Measurements from ENCODE around the gene RNU6-9.

The RNU6-9 gene

DNA sequence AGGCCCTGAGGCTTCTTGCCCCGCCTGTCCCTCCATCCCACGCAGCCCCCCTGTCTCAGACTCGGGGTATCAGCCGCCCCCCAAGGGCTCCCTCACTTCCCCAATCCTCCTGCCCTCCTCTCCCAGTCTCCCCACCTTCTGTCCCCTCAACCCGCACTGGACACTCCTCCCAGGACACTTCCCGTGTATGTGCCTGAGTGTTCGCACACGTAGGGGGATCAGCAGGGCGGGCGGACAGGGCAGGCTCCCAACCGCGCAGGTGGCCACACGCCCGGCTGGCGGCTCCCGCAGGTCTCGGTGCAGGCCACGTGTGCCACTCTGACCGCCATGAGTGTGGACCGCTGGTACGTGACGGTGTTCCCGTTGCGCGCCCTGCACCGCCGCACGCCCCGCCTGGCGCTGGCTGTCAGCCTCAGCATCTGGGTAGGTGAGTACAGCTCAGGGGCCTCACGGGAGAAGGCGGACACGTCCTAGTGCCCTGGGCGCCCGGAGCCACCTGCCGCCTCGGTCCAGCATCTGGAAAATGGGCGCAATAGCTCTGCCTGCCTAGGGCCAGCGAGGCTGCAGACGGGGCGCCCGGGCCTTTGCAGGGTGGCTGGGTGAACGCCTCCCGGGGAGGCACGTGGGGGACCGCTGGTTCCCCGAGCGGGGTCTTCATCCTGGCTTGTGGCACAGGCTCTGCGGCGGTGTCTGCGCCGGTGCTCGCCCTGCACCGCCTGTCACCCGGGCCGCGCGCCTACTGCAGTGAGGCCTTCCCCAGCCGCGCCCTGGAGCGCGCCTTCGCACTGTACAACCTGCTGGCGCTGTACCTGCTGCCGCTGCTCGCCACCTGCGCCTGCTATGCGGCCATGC, 26.1 kb downstream of the RNU6-9 start:
- DNase-seq = no peak

DNA sequence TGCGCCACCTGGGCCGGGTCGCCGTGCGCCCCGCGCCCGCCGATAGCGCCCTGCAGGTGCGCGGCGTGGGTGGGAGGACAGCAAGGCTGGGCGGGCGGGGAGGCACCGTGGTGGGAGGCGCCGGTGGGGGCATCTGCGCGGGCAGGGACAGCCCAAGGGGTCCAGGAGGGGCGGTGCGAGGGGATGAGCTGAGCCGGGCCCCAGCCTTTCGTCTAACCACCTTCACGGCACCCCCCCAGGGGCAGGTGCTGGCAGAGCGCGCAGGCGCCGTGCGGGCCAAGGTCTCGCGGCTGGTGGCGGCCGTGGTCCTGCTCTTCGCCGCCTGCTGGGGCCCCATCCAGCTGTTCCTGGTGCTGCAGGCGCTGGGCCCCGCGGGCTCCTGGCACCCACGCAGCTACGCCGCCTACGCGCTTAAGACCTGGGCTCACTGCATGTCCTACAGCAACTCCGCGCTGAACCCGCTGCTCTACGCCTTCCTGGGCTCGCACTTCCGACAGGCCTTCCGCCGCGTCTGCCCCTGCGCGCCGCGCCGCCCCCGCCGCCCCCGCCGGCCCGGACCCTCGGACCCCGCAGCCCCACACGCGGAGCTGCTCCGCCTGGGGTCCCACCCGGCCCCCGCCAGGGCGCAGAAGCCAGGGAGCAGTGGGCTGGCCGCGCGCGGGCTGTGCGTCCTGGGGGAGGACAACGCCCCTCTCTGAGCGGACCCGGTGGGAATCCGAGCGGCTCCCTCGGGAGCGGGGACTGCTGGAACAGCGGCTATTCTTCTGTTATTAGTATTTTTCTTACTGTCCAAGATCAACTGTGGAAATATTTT, 27.0 kb downstream of the RNU6-9 start:
- DNase-seq = peak; percentile 44

- no peak for DNase-seq
Measured at GRCh38 chr19:924553-925086, 31.3 kb downstream of the RNU6-9 start.

GRCh38 chr19:925087-925525, 31.8 kb downstream of the RNU6-9 start:
- peak; percentile 84 for DNase-seq

- DNase-seq = peak; percentile 84
Measured at GRCh38 chr19:925526-926322, 32.4 kb downstream of the RNU6-9 start, which contains the start of gene ARID3A. Gene ARID3A (plus strand): TSS chr19:926035. CDS start chr19:929529, 3,494 bp downstream.

GRCh38 chr19:926323-926588, 33.0 kb downstream of the RNU6-9 start:
- no peak for DNase-seq

- peak; percentile 86 for DNase-seq
Measured at GRCh38 chr19:926589-927350, 33.5 kb downstream of the RNU6-9 start.

DNA sequence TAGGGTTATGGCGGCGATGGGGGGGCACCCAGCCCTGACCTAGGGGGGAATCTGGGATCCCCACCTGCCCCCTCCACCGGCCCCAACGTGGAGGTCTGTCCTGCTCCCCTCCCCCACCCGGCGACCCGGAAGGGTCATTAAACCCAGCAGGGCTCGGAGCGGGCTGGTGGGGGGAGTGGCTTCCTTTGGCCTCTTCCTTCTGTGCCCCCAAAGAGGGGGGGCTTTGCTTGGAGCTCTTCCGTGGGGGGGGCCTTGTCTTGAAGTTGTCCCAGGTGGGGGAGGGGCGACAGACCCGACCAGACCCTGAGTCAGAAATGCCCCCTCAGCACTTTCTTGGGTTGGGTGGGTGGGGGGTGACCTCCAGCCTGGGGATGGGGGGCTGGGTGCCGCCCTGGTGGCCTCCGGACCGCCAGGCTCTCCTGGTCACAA, 34.1 kb downstream of the RNU6-9 start:
- no peak for DNase-seq

DNA sequence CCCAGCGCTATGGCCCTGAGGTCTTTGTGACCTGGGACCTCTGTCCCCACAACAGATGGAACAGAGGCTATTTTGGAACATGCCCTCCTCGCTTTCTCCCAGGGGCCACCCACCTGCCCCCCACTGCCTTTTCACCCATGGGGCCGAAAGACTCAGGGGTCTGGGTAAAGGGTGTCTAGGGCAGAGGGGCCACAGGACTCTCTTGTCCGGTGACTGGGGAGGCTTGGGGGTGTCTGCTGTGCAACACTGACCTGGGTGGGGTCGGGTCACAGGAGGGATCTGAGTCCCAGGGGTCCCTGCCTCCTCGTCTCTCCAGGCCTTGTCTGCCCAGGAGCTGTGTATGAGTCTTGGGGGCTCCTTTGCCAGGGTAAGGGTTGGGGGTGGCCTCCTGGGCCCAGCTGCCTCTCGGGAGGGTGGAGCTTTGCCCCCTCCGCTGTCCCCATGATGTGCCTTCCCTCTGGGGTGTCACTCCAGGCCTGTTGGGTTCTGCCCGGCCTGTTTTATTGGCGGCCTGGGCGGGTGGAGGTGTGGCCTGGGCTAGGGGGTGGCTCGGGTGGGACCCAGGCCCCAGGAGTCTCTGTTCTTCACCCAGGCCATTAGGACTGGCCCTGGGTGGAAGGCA, 34.6 kb downstream of the RNU6-9 start:
- DNase-seq = no peak

DNA sequence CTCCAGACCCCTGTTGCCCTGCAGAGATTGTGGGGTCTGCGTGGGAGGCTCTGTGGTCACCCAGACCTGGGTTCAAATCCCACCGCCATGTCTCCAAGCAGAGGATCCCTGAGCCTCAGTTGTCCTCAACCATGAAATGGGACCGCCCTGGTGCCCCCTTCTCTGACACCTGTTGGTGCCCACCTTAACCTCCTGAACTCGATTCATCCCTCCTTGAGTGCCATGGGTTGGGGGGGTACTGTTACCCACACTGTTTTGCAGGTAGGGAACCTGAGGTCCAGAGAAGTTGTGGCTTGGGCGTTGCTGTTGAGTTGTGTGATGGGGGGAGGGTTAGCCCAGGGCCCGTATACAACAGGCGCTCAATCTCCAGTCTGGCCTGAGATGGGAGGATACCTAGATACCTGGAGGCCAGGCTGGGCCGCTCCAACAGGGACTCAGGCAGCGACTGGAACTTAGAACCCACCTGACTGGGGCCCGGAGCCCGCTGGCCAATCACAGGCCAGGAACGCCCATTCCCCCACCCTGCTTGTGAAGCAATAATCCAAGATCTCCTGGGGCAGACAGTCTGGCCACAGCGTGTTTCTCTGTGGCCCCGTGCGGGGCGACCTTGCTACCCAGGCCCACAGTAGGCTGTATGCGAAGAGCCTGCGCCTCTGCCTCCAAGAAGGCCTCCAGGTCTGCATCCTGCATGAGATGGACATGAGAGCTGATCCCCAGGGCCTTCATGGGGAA, 35.4 kb downstream of the RNU6-9 start:
- DNase-seq = peak; percentile 18

DNA sequence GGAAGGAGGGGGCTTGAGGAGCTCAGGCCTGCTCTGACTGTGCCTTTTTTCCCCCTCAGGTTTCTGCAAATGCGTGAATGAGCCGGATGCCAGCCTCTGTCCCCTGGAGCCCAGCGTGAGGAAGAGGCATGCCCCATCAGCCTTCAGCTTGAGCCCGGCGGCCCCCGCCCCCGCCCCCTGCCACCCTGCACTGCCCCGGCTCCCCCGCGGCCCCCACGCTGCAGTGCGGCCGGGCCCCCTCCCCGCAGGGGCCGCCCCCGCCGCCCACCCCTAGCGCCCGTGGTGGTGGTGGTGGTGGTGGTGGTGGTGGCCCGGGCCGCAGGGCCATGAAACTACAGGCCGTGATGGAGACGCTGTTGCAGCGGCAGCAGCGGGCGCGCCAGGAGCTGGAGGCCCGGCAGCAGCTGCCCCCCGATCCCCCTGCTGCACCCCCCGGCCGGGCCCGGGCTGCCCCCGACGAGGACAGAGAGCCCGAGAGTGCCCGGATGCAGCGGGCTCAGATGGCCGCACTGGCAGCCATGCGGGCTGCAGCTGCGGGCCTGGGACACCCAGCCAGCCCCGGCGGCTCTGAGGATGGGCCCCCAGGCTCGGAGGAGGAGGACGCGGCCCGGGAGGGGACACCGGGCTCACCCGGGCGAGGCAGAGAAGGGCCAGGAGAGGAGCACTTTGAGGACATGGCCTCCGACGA, 36.1 kb downstream of the RNU6-9 start:
- DNase-seq = no peak

DNA sequence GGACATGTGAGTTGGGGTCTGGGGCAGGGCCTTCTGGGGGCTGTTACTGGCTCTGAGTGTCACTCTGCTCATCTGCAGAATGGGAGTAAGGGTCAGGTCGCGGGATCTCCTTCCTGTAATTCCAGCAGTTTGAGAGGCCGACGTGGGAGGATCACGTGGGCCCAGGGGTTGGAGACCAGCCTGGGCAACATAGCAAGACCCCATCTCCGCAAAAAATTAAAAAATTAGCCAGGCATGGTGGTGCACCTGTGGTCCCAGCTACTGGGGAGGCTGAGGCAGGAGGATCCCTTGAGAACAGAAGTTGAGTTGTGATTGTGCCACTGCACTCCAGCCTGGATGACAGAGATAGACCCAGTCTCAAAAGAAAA, 36.6 kb downstream of the RNU6-9 start:
- no peak for DNase-seq

- DNase-seq = no peak
Measured at GRCh38 chr19:931860-932647, 38.8 kb downstream of the RNU6-9 start.

DNA sequence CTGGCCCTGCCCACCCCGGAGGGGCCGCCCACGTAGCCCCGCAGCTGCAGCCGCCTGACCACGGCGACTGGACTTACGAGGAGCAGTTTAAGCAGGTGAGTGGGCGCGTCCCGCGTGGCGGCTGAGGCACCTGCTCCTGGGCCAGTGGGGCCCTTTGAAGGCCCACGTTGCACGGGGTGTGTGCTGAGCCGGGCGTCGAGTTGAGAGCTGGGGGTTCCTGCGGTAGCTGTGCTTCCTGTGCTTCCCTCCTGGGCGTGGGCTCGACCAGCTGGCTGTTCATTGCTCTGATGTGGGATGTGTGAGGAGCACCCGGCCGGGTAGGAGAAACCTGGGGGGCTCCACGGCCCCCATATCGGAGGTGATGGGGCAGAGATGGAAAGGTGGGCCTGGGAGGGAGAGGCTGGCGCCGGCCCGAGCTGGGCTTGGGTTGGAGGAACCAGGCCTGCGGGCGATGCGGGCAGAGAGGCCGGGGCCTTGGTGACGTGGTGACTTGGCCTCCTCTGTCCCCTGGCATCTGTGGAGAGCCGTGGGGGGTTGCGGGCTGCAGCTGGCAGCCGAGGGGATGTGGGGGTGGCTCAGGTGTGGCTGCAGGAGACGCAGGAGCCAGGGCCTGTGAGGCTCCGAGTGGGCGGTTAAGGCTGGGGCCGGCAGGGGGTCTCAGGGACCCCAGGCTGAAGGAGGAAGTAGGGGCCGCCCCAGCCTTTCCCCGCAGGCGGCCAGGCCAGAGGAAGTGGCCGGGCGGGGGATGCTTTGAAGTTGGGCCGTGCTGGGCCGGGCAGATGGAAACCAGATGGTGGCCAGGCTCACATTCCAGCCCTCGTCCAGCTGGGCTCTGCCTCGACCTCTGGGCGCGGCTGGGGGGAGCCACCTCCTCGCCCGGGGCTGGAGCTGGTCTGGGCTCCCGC, 39.6 kb downstream of the RNU6-9 start:
- DNase-seq = peak; percentile 43

DNA sequence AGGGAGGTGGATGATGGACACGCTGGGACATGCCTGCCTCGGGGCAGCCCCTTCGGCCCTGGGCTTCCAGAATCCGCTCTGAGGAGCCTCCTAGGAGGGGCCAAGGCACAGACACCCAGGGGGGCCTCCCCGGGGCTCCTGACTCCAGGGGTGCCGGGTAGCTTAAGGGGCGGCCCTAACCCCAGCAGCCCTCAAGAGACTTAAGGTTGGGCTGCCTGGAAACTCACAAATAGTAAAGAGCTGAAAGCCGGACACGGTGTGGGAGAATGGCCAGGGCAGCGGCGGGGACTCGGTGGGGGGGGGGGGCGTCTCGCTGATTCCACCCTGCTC, 40.2 kb downstream of the RNU6-9 start:
- DNase-seq = no peak

DNA sequence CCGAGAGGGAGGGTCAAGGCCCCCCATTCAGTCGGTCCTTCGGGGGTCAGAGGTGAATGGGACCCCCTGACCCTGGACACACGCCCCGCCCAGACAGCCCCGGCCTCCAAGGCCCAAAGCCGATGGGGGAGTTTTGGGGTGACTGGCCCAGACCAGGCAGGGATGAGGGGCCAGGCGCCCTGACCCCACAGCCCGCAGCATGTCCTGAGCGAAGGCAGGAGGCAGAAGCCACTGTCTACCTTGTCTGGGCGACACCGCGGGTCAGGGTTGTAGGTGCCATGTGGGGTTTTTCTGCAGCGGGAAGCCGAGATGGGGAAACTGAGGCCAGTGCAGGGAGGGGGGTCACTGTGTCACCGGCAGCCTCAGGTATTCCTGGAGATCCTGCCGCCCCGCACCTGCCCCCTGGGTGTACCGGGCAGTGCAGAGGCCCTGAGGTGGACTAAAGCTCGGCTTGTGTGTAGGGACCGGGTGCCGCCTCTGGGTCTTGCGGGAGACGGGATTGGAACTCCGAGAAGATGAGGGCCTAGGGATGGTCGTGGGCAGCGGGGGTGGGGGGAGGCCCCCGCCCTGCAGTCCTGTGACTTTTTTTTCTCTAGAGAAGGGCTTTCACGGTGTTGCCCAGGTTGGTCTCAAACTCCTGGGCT, 41.0 kb downstream of the RNU6-9 start:
- DNase-seq = no peak

DNA sequence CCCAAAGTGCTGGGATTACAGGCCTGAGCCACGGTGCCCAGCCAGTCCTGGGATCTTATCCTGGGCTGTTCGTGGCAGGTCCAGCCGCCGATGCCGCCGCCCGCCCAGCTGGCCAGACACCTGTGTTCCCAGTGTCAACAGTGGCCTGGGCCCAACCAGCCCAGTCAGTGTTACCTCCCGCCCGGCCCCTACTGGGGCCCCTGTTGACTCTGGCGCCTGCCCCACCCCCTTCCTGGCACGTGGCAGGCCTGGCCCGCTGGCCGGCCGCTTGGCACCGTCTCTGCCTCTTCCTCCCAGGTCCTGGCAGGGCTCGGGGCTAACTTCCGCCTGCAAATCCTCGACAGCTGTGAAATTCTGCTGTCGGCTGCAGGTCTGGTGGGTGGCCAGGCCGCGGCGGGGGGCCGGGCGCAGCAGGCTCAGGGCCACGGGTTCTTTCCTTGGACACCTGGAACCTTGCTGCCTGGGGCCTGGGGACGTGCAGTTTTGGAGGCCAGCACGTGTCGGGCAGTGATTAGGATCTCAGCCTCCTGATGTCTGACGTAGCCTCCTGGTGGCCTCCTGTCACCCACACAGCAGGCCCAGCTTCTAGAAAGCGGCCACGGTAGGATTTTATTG, 41.7 kb downstream of the RNU6-9 start:
- DNase-seq = no peak

GRCh38 chr19:936175-936546, 42.9 kb downstream of the RNU6-9 start:
- no peak for DNase-seq

Measured in MV-4-11 (cell line).